ENCODE measurements around the gene TNS3. TPM values are rescaled to one million over a fixed set of nuclear protein-coding genes. Genes with fewer than 3 reads are reported as not detected.

The TNS3 gene
- total RNA-seq, 2 experiments from 2014 or later = not detected

DNA sequence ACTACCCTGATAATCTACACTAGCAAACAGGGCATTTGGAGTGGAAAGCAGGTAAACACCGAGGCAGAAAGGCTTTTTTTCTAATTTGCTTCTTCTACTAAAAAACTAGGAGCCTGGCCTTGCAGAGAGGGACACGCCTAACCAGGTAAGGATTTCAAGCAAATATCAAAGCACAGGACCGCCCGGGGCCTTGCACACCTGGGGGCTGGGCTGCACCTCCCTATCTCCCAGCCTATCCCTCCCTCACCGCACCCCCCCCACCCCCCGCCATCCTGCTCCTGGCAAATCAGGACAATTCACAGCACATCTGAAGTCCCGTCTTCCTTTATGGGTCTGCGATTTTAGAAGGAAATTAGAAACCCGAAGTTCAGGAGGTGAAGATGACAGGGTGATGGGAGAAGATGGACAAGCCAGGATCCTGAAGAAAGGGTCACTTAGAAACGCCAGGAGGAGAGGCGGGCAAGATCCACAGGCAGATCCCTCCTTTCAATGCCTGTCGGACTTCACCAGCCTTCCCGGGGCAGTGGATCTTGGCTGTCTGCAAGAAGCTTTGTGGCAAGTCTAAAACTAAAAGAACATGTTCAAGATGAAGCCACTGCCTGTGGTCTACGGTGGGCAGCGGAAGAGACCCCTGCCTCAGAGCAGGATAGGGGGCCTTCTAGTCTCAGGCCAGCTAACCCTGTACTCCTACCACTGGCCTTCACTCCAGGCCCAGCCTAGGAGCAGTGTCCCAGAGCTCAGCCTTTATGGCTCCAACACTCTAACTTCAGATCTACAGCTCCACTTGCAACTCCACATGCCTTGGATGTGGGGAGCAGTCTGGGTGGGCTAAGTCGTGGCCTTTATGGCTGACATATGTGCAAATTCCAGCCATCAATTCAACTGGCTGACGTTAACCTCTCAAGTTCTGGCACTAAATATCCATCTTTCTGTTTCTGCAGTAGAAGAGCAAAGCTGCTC lies 43.9 kb downstream of the TNS3 start:
- Mint-ChIP-seq H3K4me3 (no peak overlapping the region), H3K9me3 (ENCODE audit: insufficient read depth) (no peaks in the 10 kb centered on the region), H3K4me1 (ENCODE audit: low read depth) (no peaks in the 10 kb centered on the region), H3K27ac (no peak overlapping the region), H3K36me3 (ENCODE audit: low read depth) (no peaks in the 10 kb centered on the region), H3K27me3 (ENCODE audit: low read depth) (peaks cover 2% of the 10 kb centered on the region)
- DNase-seq = no peak
- CTCF ChIA-PET = no interaction called here
- POLR2A ChIA-PET = no interaction called here
- ATAC-seq = no peak

DNA sequence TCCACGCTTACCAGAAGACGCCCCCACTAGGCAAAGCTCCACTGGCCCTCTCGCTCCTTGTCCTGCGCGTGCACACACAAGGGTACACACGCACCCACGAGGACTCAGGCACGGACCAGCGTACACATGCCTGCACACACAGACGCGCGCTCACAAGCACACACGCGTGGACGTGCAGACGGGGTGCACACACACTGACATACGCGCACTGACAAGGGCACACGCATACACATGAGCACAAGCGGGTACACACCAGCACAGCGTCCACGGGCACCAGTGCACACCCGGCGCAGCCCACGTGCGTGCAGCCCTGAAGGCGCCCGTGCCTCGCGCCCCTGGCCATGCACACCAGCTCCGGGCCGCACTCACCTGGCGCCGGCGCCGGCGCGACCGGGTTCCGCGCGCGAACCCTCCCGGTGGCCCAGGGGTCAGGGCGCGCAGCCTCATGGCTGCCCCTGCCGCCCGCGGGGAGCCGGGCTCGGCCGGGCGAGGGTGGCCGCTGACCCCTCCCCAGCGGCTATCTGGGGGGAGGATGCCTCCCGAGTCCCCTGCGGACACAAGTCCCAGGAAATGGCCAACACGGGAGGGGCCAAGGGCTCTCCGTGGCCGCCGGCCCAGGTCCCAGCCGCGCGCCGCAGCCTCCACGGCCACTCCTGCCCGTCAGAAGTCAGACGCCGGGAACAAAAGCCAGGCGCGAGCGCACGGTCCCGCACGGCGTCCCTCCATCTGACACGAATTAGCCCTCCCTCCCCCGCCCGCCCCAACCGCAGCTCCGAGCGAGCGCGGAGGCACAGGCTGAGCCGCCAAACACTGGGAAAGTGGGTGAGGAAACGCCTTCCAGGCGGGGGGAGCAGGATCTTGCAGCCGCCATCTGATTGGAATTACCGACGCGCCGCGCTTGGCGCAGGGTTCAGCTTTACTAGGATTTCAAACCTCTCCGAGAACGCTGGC lies 45.0 kb downstream of the TNS3 start:
- Mint-ChIP-seq H3K4me1 (ENCODE audit: low read depth) (no peaks in the 10 kb centered on the region), H3K27ac (no peak overlapping the region), H3K27me3 (ENCODE audit: low read depth) (peaks cover 2% of the 10 kb centered on the region), H3K36me3 (ENCODE audit: low read depth) (no peaks in the 10 kb centered on the region), H3K4me3 (no peak overlapping the region), H3K9me3 (ENCODE audit: insufficient read depth) (no peaks in the 10 kb centered on the region)
- ChIA-PET CTCF (no interaction called here), POLR2A (no interaction called here)
- DNase-seq = no peak
- no peak for ATAC-seq

DNA sequence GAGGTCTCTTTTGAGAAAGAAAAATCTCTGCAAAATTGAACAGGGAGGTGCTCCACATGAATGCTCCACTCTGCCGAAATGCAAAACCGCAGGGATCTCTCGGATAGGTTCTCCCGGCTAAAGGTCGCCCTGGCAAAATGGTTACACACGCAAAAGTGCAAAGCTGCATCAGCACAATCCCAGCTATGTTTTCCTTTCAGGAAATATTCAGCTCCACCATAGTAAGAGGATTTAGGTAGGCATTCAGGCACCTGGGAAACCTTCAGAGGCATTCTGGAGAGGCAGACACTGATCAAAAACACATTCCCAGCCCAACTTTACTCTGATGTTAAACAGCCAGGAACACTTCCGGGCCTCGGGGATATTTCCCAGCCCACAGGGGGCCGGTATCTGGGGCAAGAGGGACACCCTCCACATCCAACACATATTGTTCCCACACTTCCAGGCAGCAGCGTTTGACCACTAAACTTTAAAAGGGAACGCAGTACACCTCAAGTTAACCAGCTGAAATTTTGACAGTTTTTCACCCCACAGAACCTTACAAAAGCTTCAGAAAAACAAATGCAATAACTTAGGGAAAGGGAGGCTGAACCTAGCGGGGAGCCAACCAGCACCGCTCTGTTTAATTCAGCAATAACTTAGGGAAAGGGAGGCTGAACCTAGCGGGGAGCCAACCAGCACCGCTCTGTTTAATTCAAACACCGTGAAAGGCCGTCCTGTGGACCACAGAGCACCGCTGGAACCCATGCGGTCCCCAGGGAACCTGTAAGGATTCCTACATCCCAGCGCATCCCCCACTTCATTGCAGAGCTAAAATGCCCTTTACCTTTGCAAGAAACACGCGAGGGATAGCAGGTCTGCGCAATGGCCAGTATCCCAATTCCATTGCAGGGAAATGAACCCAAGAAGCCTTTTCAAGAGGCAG lies 45.9 kb downstream of the TNS3 start:
- DNase-seq (no peak), ATAC-seq (no peak)
- Mint-ChIP-seq H3K4me3 (no peak overlapping the region), H3K27me3 (ENCODE audit: low read depth) (peaks cover 2% of the 10 kb centered on the region), H3K9me3 (ENCODE audit: insufficient read depth) (no peaks in the 10 kb centered on the region), H3K27ac (no peak overlapping the region), H3K36me3 (ENCODE audit: low read depth) (no peaks in the 10 kb centered on the region), H3K4me1 (ENCODE audit: low read depth) (no peaks in the 10 kb centered on the region)
- CTCF ChIA-PET = no interaction called here
- POLR2A ChIA-PET = interaction anchor here (0.6 kb wide), 1 partner anchor 11 kb away, joined by 3 read pairs; no protein-coding TSS in a partner anchor

DNA sequence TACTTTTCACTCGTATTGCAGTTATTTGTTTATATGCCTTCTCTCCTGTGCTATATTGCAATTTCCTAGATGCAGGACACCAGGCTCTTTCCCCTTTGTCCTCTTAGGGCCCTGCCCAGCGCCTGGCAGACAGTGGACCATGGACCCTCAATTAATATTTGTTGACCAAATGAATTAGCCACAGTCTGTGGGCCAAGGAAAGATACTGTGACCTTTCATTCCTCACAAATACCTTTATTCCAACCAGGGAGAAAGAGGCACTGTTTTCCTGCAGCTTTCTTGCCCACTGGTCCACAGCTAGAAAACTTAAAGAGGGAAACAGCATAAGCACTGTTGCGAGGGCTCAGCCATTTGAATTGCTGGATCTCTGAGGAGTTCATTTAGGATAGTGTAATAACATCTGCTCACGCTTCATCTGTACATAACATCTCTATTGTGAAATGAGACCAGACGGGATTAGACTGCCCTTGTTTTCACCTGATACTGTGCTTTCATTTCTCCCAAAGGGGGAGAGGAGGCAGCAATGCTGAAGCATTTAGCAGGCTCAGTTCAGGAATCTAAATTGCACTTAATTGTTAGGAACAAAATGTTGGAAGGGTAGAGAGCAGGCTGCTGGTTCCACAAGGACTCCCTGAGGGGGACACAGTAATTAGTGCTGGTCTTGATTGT lies 46.7 kb downstream of the TNS3 start:
- Mint-ChIP-seq H3K9me3 (ENCODE audit: insufficient read depth) (no peaks in the 10 kb centered on the region), H3K4me3 (no peak overlapping the region), H3K36me3 (ENCODE audit: low read depth) (no peaks in the 10 kb centered on the region), H3K27me3 (ENCODE audit: low read depth) (peaks cover 2% of the 10 kb centered on the region), H3K27ac (no peak overlapping the region), H3K4me1 (ENCODE audit: low read depth) (no peaks in the 10 kb centered on the region)
- ChIA-PET CTCF (no interaction called here), POLR2A (interaction anchor here (0.6 kb wide), 1 partner anchor 10 kb away, joined by 3 read pairs; no protein-coding TSS in a partner anchor)
- ATAC-seq = no peak
- DNase-seq = no peak

DNA sequence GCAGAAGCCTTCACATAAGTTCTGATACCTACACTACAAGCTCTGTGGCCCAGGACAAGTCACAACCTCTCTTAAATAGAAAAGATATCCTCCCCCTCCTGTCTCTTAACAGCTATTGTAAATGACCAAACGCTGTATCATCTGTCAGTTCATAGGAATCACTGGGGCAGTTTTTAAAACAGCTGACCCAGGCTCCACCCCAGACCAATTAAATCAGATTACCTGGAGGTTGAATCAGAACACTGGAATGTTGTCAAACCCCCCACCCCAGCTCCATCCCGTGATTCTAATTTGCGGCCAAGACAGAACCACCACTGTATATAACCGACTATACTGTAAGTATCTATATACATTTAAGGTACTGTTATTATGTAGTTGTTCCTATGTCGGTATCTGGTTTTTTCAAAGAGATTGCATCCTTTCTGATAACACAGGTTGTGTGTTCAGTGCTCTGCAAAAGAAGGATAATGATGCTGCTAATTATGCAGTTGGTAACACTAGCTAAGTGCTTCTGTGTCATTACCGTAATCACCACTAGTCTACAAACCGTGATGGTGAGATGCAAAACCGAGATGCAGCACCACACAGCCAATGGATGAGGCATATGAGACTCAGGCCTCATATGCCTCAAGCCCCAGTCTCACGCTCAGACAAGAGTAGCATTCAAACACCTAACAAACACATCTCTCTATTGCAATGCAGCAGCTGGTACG lies 47.4 kb downstream of the TNS3 start:
- Mint-ChIP-seq H3K4me1 (ENCODE audit: low read depth) (no peaks in the 10 kb centered on the region), H3K9me3 (ENCODE audit: insufficient read depth) (no peaks in the 10 kb centered on the region), H3K27ac (no peak overlapping the region), H3K27me3 (ENCODE audit: low read depth) (peaks cover 2% of the 10 kb centered on the region), H3K36me3 (ENCODE audit: low read depth) (no peaks in the 10 kb centered on the region), H3K4me3 (no peak overlapping the region)
- no peak for ATAC-seq
- CTCF ChIA-PET = no interaction called here
- no peak for DNase-seq
- POLR2A ChIA-PET = no interaction called here

DNA sequence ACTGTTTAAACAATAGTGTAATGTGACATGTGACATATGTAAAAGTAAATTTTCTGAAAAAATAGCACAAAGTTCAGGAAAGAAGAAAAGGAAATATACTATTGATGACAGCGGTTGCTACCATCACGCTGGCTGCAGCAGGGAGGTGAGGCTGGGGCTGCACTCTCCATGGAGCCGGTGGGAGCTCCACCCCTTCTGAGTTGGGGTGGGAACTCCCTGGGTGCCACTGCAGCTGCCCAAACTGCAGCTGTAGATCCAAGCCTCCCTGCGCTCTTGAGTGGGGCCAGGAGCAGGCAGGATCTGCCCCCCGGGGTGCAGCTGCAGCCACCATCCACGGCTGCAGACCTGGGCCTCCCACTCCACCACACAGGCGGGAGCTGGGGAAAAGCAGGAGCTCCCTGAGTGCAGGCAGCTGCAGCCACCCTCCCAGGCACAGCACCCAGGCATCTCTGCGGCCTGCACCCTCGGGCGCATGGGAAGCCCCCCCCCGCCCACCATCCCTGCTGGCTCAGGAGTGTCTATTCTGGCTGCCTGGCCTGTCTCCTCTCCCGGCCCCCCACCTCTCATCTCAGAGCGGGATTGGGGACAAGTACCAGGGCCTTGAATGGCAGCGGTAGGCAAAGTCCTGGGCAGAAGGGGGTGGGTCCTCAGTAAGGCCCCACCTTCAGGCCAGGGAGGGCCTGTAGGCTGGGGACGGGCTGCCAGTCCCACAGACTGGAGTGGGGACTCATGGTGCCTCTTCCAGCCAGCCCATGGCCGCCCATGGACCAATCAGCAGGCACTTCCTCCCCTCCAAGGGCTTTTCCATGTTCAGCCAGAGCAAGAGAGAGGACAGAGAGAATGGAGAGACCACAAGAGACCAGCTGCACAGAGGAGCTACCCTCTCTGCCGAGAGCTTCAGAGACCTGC lies 50.1 kb downstream of the TNS3 start:
- Mint-ChIP-seq H3K4me3 (no peak overlapping the region), H3K27me3 (ENCODE audit: low read depth) (peaks cover 2% of the 10 kb centered on the region), H3K27ac (no peak overlapping the region), H3K4me1 (ENCODE audit: low read depth) (no peaks in the 10 kb centered on the region), H3K36me3 (ENCODE audit: low read depth) (no peaks in the 10 kb centered on the region), H3K9me3 (ENCODE audit: insufficient read depth) (no peaks in the 10 kb centered on the region)
- DNase-seq = no peak
- no peak for ATAC-seq
- ChIA-PET POLR2A (interaction anchor here (0.6 kb wide), 1 partner anchor 126 kb away, joined by 3 read pairs; no protein-coding TSS in a partner anchor), CTCF (no interaction called here)

DNA sequence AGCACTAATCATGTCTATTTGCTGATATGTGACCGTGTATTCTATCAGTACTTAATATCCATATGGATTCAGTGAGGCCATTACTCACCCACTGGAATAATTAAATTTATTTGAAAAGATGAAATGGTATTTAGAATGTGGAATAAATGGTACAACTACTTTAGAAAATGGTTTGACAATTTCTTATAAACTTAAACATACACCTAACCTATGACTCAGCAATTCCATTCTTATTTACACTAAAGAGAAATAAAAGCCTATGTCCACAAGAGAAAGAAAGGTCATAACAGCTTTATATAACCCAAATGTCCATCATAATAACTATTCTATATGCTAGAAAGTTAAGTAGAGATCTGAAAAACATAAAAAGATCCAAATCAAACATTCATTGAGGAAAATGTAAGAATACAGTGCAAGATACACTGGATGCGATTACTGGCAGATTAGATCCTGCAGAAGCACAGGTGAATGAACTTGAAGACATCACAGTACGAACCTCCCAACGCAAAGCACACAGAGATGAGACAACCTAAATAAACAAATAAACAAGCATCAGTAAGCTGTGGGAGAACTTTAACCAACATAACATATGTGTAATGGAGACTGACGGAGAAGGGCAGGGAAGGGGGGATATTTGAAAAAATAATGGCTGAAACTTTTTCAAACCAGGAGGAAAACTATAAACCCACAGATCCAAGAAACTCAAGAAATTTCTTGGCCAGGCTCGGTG lies 51.9 kb downstream of the TNS3 start:
- Mint-ChIP-seq H3K4me3 (no peak overlapping the region), H3K9me3 (ENCODE audit: insufficient read depth) (no peaks in the 10 kb centered on the region), H3K27me3 (ENCODE audit: low read depth) (no peaks in the 10 kb centered on the region), H3K4me1 (ENCODE audit: low read depth) (no peaks in the 10 kb centered on the region), H3K27ac (no peak overlapping the region), H3K36me3 (ENCODE audit: low read depth) (no peaks in the 10 kb centered on the region)
- ATAC-seq (no peak), DNase-seq (no peak)
- ChIA-PET CTCF (no interaction called here), POLR2A (no interaction called here)

DNA sequence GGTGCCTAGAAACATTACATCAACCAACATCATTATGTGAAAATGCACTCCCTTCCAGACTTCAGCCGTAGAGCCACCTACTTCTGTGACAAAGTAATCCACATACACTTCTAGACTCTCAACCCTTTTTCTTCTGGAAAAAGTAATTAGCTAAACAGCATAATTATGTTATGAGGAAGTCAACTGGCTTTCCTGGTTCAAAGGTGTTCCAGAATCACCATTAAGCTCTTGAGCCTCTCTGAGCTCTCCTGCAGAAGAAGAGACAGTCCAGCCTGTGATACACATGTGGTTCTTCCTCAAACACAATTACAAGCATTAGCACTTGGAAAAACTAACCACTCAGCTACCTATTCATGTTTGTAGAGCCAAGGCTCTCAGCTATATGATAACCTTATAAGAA lies 52.5 kb downstream of the TNS3 start:
- no peaks in the 10 kb centered on the region for H3K9me3 Mint-ChIP-seq (ENCODE audit: insufficient read depth)

DNA sequence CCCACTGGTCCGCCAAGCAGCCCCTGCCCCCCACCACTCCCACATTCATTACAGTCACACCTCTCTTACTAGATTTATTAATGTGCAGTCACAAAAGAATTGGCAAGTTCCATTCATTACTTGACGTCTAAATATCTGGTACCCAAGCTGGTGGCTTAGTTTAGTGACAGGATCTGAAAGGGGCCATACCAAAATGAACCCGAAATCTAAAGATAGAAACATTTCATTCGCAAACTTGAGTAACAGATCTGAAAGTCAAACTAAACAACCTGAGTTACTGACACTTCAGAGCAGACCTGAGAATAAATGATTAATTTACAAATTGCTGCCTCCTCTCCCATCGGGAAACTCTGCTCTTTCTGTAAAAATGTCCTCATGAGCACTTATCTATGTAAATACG lies 53.4 kb downstream of the TNS3 start:
- Mint-ChIP-seq H3K4me3 (no peak overlapping the region), H3K4me1 (ENCODE audit: low read depth) (no peaks in the 10 kb centered on the region), H3K36me3 (ENCODE audit: low read depth) (no peaks in the 10 kb centered on the region), H3K27me3 (ENCODE audit: low read depth) (no peaks in the 10 kb centered on the region), H3K9me3 (ENCODE audit: insufficient read depth) (no peaks in the 10 kb centered on the region), H3K27ac (no peak overlapping the region)
- ATAC-seq (no peak), DNase-seq (no peak)
- POLR2A ChIA-PET = no interaction called here
- CTCF ChIA-PET = no interaction called here

More for the DNA sequence above, 52.5 kb downstream of the TNS3 start:
- H3K4me1 Mint-ChIP-seq (ENCODE audit: low read depth) = no peaks in the 10 kb centered on the region
- CTCF ChIA-PET = no interaction called here
- H3K4me3 Mint-ChIP-seq = no peak overlapping the region
- no peak overlapping the region for H3K27ac Mint-ChIP-seq
- DNase-seq (no peak), ATAC-seq (no peak)
- POLR2A ChIA-PET = no interaction called here
- H3K36me3 Mint-ChIP-seq (ENCODE audit: low read depth) = no peaks in the 10 kb centered on the region
- H3K27me3 Mint-ChIP-seq (ENCODE audit: low read depth) = no peaks in the 10 kb centered on the region

Measured in activated CD8-positive, alpha-beta T cell treated with anti-CD3 and anti-CD28 coated beads, Interleukin-2, amount 10 ng/mL, durations not matched to agents 7 days and 5 days (primary cell).